Measurements from ENCODE around the gene DENND4A. TPM values are rescaled to one million over a fixed set of nuclear protein-coding genes. Genes with fewer than 3 reads are reported as not detected.

The DENND4A gene
- polyA plus RNA-seq, 2 of the 4 experiments (the other 2 are of a cell fraction), result 5.6 to 16.8 TPM

GRCh38 chr15:65724464-65725215, 67.5 kb downstream of the DENND4A start (continued):
- TF ChIP-seq, protein P1, sequence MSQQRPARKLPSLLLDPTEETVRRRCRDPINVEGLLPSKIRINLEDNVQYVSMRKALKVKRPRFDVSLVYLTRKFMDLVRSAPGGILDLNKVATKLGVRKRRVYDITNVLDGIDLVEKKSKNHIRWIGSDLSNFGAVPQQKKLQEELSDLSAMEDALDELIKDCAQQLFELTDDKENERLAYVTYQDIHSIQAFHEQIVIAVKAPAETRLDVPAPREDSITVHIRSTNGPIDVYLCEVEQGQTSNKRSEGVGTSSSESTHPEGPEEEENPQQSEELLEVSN (IDR thresholded peaks at IDR 0.05; ENCODE audit: borderline replicate concordance, low read depth), result no peak
- no peak for TF ChIP-seq MAZ (IDR thresholded peaks at IDR 0.05; ENCODE audit: borderline replicate concordance, low read depth, low read length)
- no peak for TF ChIP-seq CHD2 (IDR thresholded peaks at IDR 0.05; ENCODE audit: low read length, partially characterized antibody)
- TF ChIP-seq, protein P2, sequence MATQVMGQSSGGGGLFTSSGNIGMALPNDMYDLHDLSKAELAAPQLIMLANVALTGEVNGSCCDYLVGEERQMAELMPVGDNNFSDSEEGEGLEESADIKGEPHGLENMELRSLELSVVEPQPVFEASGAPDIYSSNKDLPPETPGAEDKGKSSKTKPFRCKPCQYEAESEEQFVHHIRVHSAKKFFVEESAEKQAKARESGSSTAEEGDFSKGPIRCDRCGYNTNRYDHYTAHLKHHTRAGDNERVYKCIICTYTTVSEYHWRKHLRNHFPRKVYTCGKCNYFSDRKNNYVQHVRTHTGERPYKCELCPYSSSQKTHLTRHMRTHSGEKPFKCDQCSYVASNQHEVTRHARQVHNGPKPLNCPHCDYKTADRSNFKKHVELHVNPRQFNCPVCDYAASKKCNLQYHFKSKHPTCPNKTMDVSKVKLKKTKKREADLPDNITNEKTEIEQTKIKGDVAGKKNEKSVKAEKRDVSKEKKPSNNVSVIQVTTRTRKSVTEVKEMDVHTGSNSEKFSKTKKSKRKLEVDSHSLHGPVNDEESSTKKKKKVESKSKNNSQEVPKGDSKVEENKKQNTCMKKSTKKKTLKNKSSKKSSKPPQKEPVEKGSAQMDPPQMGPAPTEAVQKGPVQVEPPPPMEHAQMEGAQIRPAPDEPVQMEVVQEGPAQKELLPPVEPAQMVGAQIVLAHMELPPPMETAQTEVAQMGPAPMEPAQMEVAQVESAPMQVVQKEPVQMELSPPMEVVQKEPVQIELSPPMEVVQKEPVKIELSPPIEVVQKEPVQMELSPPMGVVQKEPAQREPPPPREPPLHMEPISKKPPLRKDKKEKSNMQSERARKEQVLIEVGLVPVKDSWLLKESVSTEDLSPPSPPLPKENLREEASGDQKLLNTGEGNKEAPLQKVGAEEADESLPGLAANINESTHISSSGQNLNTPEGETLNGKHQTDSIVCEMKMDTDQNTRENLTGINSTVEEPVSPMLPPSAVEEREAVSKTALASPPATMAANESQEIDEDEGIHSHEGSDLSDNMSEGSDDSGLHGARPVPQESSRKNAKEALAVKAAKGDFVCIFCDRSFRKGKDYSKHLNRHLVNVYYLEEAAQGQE (IDR thresholded peaks at IDR 0.05), result no peak
- TF ChIP-seq ZSCAN20 (CRISPR knock-in tag; IDR thresholded peaks at IDR 0.05), result no peak

GRCh38 chr15:65723876-65724275, 68.2 kb downstream of the DENND4A start:
- Histone ChIP-seq H3K9me3 (no peaks in the 10 kb centered on the region), H3K4me1 (no peaks in the 10 kb centered on the region), H3K27ac (no peak overlapping the region), H3K4me3 (no peak overlapping the region), H3K4me2 (no peak overlapping the region)
- CTCF ChIA-PET, result interaction anchor here (1.0 to 1.1 kb wide), 2 partner anchors 9 to 30 kb away, joined by 4 to 5 read pairs; no protein-coding TSS in a partner anchor
- DNase-seq (ENCODE audit: low read depth in 1 of 2, low spot score in 1 of 2), result no peak
- no peak for FAIRE-seq
- no peak for TF ChIP-seq CHD4 (IDR thresholded peaks at IDR 0.05; ENCODE audit: borderline replicate concordance)
- TF ChIP-seq ZFP36 (IDR thresholded peaks at IDR 0.05; ENCODE audit: borderline replicate concordance, partially characterized antibody), result no peak
- TF ChIP-seq FOSL2 (IDR thresholded peaks at IDR 0.05), result no peak
- no peak for TF ChIP-seq FOSL2 (CRISPR knock-in tag; IDR thresholded peaks at IDR 0.05)
- TF ChIP-seq, protein P3, sequence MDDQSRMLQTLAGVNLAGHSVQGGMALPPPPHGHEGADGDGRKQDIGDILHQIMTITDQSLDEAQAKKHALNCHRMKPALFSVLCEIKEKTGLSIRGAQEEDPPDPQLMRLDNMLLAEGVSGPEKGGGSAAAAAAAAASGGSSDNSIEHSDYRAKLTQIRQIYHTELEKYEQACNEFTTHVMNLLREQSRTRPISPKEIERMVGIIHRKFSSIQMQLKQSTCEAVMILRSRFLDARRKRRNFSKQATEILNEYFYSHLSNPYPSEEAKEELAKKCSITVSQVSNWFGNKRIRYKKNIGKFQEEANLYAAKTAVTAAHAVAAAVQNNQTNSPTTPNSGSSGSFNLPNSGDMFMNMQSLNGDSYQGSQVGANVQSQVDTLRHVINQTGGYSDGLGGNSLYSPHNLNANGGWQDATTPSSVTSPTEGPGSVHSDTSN (IDR thresholded peaks at IDR 0.05), result no peak
- no peak for TF ChIP-seq SREBF2 (IDR thresholded peaks at IDR 0.05)
- TF ChIP-seq ATOH8 (CRISPR knock-in tag; IDR thresholded peaks at IDR 0.05; ENCODE audit: low read depth), result no peak
- TF ChIP-seq JUN (IDR thresholded peaks at IDR 0.05), result no peak
- WGBS (ENCODE audit: missing lambda C conversion rate), result 88% methylated on average over 5 of the region's 5 CpGs
- POLR2A ChIA-PET, result no interaction called here
- no peak for ATAC-seq

DNA sequence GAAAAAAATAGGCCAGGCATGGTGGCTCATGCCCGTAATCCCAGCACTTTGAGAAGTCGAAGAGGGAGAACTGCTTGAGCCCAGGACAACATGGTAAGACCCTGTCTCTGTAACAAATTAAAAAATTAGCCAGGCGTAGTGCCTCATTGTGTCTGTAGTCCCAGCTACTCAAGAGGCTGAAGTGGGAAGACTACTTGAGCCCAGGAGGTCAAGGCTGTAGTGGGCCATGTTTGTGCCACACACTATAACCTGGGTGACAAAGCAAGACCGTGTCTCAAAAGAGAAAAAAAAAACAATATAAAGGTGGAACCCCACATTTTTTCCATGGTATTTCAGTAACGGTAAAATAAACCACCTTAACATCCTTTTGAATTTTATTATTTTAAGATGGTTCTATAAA, 69.9 kb downstream of the DENND4A start:
- Histone ChIP-seq H3K4me3 (no peak overlapping the region), H3K4me2 (no peak overlapping the region), H3K9me3 (no peaks in the 10 kb centered on the region), H3K4me1 (no peaks in the 10 kb centered on the region), H3K27ac (no peak overlapping the region)
- ATAC-seq (no peak), FAIRE-seq (no peak), DNase-seq (ENCODE audit: low read depth in 1 of 2, low spot score in 1 of 2) (no peak)
- ChIA-PET CTCF (interaction anchor here (1.2 kb wide), 1 partner anchor 84 kb away, joined by 5 read pairs; no protein-coding TSS in a partner anchor), POLR2A (no interaction called here)
- WGBS (ENCODE audit: missing lambda C conversion rate), result 89% methylated on average over 5 of the region's 5 CpGs
- TF ChIP-seq NFE2L2 (conservative IDR thresholded peaks at IDR 0.05; ENCODE audit: low read length), result no peak
- no peak for TF ChIP-seq BHLHE40 (IDR thresholded peaks at IDR 0.05; ENCODE audit: low read depth, low read length)
- no peak for TF ChIP-seq ZNF302 (CRISPR knock-in tag; IDR thresholded peaks at IDR 0.05)
- no peak for TF ChIP-seq POLR2A (IDR thresholded peaks at IDR 0.05; ENCODE audit: low read length)
- TF ChIP-seq CHD4 (IDR thresholded peaks at IDR 0.05; ENCODE audit: borderline replicate concordance), result no peak
- TF ChIP-seq TP53 (CRISPR knock-in tag; IDR thresholded peaks at IDR 0.05), result no peak
- no peak for TF ChIP-seq CBX2 (IDR thresholded peaks at IDR 0.05; ENCODE audit: borderline replicate concordance, low read depth)
- TF ChIP-seq RARB (CRISPR knock-in tag; IDR thresholded peaks at IDR 0.05), result no peak
- TF ChIP-seq POLR2AphosphoS2 (conservative IDR thresholded peaks at IDR 0.05; ENCODE audit: low read length), result no peak
- no peak for TF ChIP-seq ZC3H11A (IDR thresholded peaks at IDR 0.05)
- TF ChIP-seq, protein P4, sequence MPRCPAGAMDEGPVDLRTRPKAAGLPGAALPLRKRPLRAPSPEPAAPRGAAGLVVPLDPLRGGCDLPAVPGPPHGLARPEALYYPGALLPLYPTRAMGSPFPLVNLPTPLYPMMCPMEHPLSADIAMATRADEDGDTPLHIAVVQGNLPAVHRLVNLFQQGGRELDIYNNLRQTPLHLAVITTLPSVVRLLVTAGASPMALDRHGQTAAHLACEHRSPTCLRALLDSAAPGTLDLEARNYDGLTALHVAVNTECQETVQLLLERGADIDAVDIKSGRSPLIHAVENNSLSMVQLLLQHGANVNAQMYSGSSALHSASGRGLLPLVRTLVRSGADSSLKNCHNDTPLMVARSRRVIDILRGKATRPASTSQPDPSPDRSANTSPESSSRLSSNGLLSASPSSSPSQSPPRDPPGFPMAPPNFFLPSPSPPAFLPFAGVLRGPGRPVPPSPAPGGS (IDR thresholded peaks at IDR 0.05), result no peak
- no peak for TF ChIP-seq CBX8 (IDR thresholded peaks at IDR 0.05)
- no peak for TF ChIP-seq HOXA7 (CRISPR knock-in tag; IDR thresholded peaks at IDR 0.05)
- no peak for TF ChIP-seq EHF (CRISPR knock-in tag; IDR thresholded peaks at IDR 0.05)
- TF ChIP-seq MYC (IDR thresholded peaks at IDR 0.05; ENCODE audit: borderline replicate concordance, low read length), result no peak
- no peak for TF ChIP-seq RAD21 (conservative IDR thresholded peaks at IDR 0.05 in 1 of 2, IDR thresholded peaks at IDR 0.05 in 1 of 2)
- TF ChIP-seq HES2 (IDR thresholded peaks at IDR 0.05), result no peak
- TF ChIP-seq MAZ (IDR thresholded peaks at IDR 0.05; ENCODE audit: borderline replicate concordance, low read depth, low read length), result no peak
